IMR-90 (cell line): Measurements from ENCODE around the gene ANGPTL5. TPM values are rescaled to one million over a fixed set of nuclear protein-coding genes. Genes with fewer than 3 reads are reported as not detected.

Experiments
- ATAC-seq: fragments of 200-7000 bp; cut with Tn5 transposase; 2 replicates; pipeline ENCODE4 v1.9.1; 2020; ENCODE audit warnings: low read depth, mild to moderate bottlenecking, moderate library complexity
- BruUV-seq: library from RNA; stranded (reverse); fragments of 400-500 nt; replicated peaks from 2 replicates; lab custom pipeline; 2021; lab: Mats Ljungman, UMichigan
- CTCF ChIA-PET: fragments of 300-600 bp; formaldehyde crosslinking; extraction: SDS; loops from one replicate; lab custom pipeline; 2021; ENCODE audit warnings: antibody characterized with exemption; lab: Yijun Ruan, JAX
- POLR2A ChIA-PET: fragments of 300-600 bp; sonication (Branson Sonifier 250); formaldehyde crosslinking; loops from one replicate; lab custom pipeline; 2022; ENCODE audit warnings: antibody characterized with exemption; ENCODE audit not compliant: unreplicated experiment; lab: Charles Lee
- DNase-seq: peaks from one replicate; pipeline ENCODE4 v3.0.0; 2013
- H2AFZ ChIP-seq: replicated peaks from 2 replicates; pipeline ENCODE3; 2013; ENCODE audit warnings: low read length, mild to moderate bottlenecking; ENCODE audit not compliant: poor library complexity
- H2AK5ac ChIP-seq: 2 replicates; pipeline ENCODE4 v1.6.1; 2013; ENCODE audit warnings: low read depth, low read length, inconsistent platforms
- H2AK9ac ChIP-seq: replicated peaks from 2 replicates; pipeline ENCODE3; 2013; ENCODE audit warnings: mild to moderate bottlenecking, low read depth, low read length, moderate library complexity; ENCODE audit not compliant: poor library complexity
- H2BK120ac ChIP-seq: 2 replicates; pipeline ENCODE4 v1.6.1; 2013; ENCODE audit warnings: low read depth, low read length, inconsistent platforms
- H2BK15ac ChIP-seq: 3 replicates; pipeline ENCODE4 v1.6.1; 2013; ENCODE audit warnings: low read depth, low read length, inconsistent platforms
- H2BK20ac ChIP-seq: 2 replicates; pipeline ENCODE4 v1.6.1; 2013; ENCODE audit warnings: low read depth, mild to moderate bottlenecking, inconsistent platforms, low read length, moderate library complexity
- H2BK5ac ChIP-seq: 2 replicates; pipeline ENCODE4 v1.6.1; 2013; ENCODE audit warnings: mild to moderate bottlenecking, low read depth, low read length, inconsistent platforms; ENCODE audit not compliant: poor library complexity, severe bottlenecking
- H3K14ac ChIP-seq: replicated peaks from 2 replicates; pipeline ENCODE4 v1.6.1; 2013; ENCODE audit warnings: low read depth, low read length, inconsistent platforms
- H3K18ac ChIP-seq: 2 replicates; pipeline ENCODE4 v1.6.1; 2013; ENCODE audit warnings: low read depth, low read length, control low read depth
- H3K23ac ChIP-seq: 2 replicates; pipeline ENCODE4 v1.6.1; 2013; ENCODE audit warnings: low read depth, low read length, inconsistent platforms
- H3K27ac ChIP-seq: 2 replicates; pipeline ENCODE4 v1.5.1; 2013; ENCODE audit warnings: mild to moderate bottlenecking, control low read depth, low read length; ENCODE audit not compliant: insufficient read depth
- H3K27me3 ChIP-seq: 2 replicates; pipeline ENCODE4 v1.6.1; 2013; ENCODE audit warnings: low read length; ENCODE audit not compliant: control insufficient read depth, insufficient read depth
- H3K36me3 ChIP-seq: 2 replicates; pipeline ENCODE4 v1.6.1; 2013; ENCODE audit warnings: low read length, mixed read lengths; ENCODE audit not compliant: control insufficient read depth, insufficient read depth
- H3K4ac ChIP-seq: 2 replicates; pipeline ENCODE4 v1.6.1; 2013; ENCODE audit warnings: low read depth, low read length, inconsistent platforms
- H3K4me1 ChIP-seq: 2 replicates; pipeline ENCODE4 v1.6.1; 2013; ENCODE audit warnings: low read length, mixed read lengths; ENCODE audit not compliant: control insufficient read depth, insufficient read depth
- H3K4me2 ChIP-seq: 2 replicates; pipeline ENCODE4 v1.6.1; 2013; ENCODE audit warnings: low read depth, mild to moderate bottlenecking, control low read depth, low read length, moderate library complexity
- H3K4me3 ChIP-seq: 2 replicates; pipeline ENCODE4 v1.5.1; 2013; ENCODE audit warnings: low read depth, mild to moderate bottlenecking, control low read depth, low read length, moderate library complexity; ENCODE audit not compliant: insufficient read depth
- H3K56ac ChIP-seq: 2 replicates; pipeline ENCODE4 v1.6.1; 2013; ENCODE audit warnings: low read length, inconsistent platforms; ENCODE audit not compliant: insufficient read depth; ENCODE audit errors: extremely low read depth
- H3K79me1 ChIP-seq, 2 experiments: 2 replicates each; pipeline ENCODE4 v1.6.1; 2013; ENCODE audit warnings: low read length in 2 of 2, inconsistent platforms in 1 of 2, low read depth in 1 of 2
- H3K9ac ChIP-seq: 2 replicates; pipeline ENCODE4 v1.6.1; 2013; ENCODE audit warnings: low read depth, low read length, control low read depth
- H3K9me1 ChIP-seq: 2 replicates; pipeline ENCODE4 v1.6.1; 2013; ENCODE audit warnings: low read length, inconsistent platforms; ENCODE audit not compliant: insufficient read depth
- H3K9me3 ChIP-seq: 2 replicates; pipeline ENCODE4 v1.6.1; 2013; ENCODE audit warnings: low read length; ENCODE audit not compliant: control insufficient read depth, insufficient read depth
- H4K20me1 ChIP-seq: 2 replicates; pipeline ENCODE4 v1.6.1; 2013; ENCODE audit warnings: low read length, inconsistent platforms; ENCODE audit not compliant: insufficient read depth
- H4K5ac ChIP-seq: 2 replicates; pipeline ENCODE4 v1.6.1; 2013; ENCODE audit warnings: mild to moderate bottlenecking, low read depth, low read length, control low read depth
- H4K8ac ChIP-seq, 2 experiments: 2 replicates each; pipeline ENCODE4 v1.6.1; 2013; ENCODE audit warnings: low read depth in 2 of 2, low read length in 2 of 2, control low read depth in 1 of 2, inconsistent platforms in 1 of 2
- H4K91ac ChIP-seq: 2 replicates; pipeline ENCODE4 v1.6.1; 2013; ENCODE audit warnings: low read depth, low read length, inconsistent platforms; ENCODE audit not compliant: insufficient read depth
- CEBPB ChIP-seq: IDR thresholded peaks from 2 replicates; pipeline ENCODE4 v1.6.1; 2012; ENCODE audit warnings: low read depth, low read length, improper control_type of control experiment
- FOS ChIP-seq: fragments of 150-350 bp; IDR thresholded peaks from 2 replicates; pipeline ENCODE4 v1.6.1; 2016; ENCODE audit warnings: low read depth, low read length
- MAFK ChIP-seq: IDR thresholded peaks from 2 replicates; pipeline ENCODE4 v1.6.1; 2012; ENCODE audit warnings: low read depth, low read length, improper control_type of control experiment
- MXI1 ChIP-seq: IDR thresholded peaks from 2 replicates; pipeline ENCODE4 v1.6.1; 2012; ENCODE audit warnings: low read depth, mild to moderate bottlenecking, low read length, moderate library complexity, borderline replicate concordance
- NFE2L2 ChIP-seq: fragments of 150-350 bp; IDR thresholded peaks from 2 replicates; pipeline ENCODE4 v1.6.1; 2016; ENCODE audit warnings: low read depth, mild to moderate bottlenecking, low read length
- RFX5 ChIP-seq: IDR thresholded peaks from 2 replicates; pipeline ENCODE4 v1.8.0; 2012; ENCODE audit warnings: low read depth, mild to moderate bottlenecking, low read length, moderate library complexity
- SMC3 ChIP-seq: fragments of 150-350 bp; IDR thresholded peaks from 2 replicates; pipeline ENCODE4 v1.6.1; 2016; ENCODE audit warnings: low read depth, mild to moderate bottlenecking, antibody characterized with exemption, low read length, moderate library complexity
- WGBS, 2 experiments: methylation state at CpG; one replicate each; pipeline versions ENCODE4 v1.1.5 to v1.1.7; 2013; ENCODE audit warnings: missing lambda C conversion rate in 2 of 2; ENCODE audit not compliant: insufficient read length in 1 of 2; ENCODE audit errors: extremely low coverage in 2 of 2; 5-methylcytosine and 5-hydroxymethylcytosine counted together
- dilution Hi-C: fragments of 300-500 bp; cut with HindIII; formaldehyde crosslinking; loops from one replicate; pipeline ENCODE4 v1.14.3; 2018; ENCODE audit warnings: low sequenced_read_pairs; ENCODE audit not compliant: unreplicated experiment
- in situ Hi-C: fragments of 300-500 bp; cut with MboI; formaldehyde crosslinking; loops from 3 replicates; pipeline ENCODE4 v1.14.3; 2019; ENCODE audit warnings: low sequenced_read_pairs, inconsistent platforms, mixed read lengths
- intact Hi-C: fragments of 100-400 bp; cut with micrococcal nuclease; formaldehyde crosslinking; loops from 2 replicates; pipeline ENCODE4 v1.10.0; 2022
- polyA plus RNA-seq, 3 experiments: library from polyadenylated mRNA; depleted of rRNA; stranded (reverse); fragments of >200 nt; gene quantifications; 2 replicates each; pipeline ENCODE4 v1.2.3, GENCODE V29; 2012; ENCODE audit warnings: low replicate concordance in 1 of 3
- total RNA-seq: library from RNA; depleted of rRNA; stranded (reverse); fragments of >200 nt; gene quantifications from 2 replicates; pipeline ENCODE4 v1.2.3, GENCODE V29; 2012
- TF ChIP-seq, protein P1 (sequence below): fragments of 150-350 bp; IDR thresholded peaks from 2 replicates; pipeline ENCODE4 v1.6.1; 2017; ENCODE audit warnings: mild to moderate bottlenecking, antibody characterized with exemption, low read length, low read depth

The ANGPTL5 gene
- total and polyA plus RNA-seq, 2 of the 4 experiments (the other 2 are of a cell fraction), result not detected

DNA sequence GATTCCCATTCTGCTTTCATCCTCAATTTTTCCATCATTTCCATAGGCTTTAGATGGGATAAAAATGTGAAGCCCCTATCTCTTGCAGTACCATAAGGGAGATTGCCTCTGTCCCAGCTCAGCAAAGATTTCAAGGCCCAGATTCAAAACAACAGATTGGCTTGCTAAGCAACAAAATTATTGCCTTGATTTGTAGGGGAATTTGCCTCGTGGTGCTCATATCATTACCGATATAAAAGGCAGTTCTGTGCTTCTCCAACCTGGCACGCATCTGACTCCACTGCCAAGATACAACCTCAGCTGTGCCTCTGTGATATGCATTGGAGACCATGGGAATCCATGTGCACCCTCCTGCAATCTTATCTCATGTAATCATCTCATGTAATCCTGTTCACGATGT is 26.6 kb downstream of the ANGPTL5 start:
- H3K27me3 ChIP-seq, result no peaks in the 10 kb centered on the region
- no peaks in the 10 kb centered on the region for H3K36me3 ChIP-seq
- ChIA-PET POLR2A (no interaction called here), CTCF (interaction anchor here (1.0 to 1.6 kb wide), 2 partner anchors 10 to 29 kb away, joined by 3 to 4 read pairs; no protein-coding TSS in a partner anchor)
- H3K9me1 ChIP-seq, result no peaks in the 10 kb centered on the region
- no peak overlapping the region for H2AFZ ChIP-seq
- no peak overlapping the region for H3K23ac ChIP-seq
- no peak overlapping the region for H3K27ac ChIP-seq
- H3K79me1 ChIP-seq, result no peaks in the 10 kb centered on the region
- WGBS, 2 experiments, result 90% methylated on average over 3 of the region's 4 CpGs; no CpG with 5 or more reads in 1 of the 2 experiments
- in situ Hi-C loops, result no loop called here
- H3K4me2 ChIP-seq, result no peak overlapping the region
- no peak overlapping the region for H3K56ac ChIP-seq
- H3K9ac ChIP-seq, result no peak overlapping the region
- no peak overlapping the region for H2BK120ac ChIP-seq
- no peak overlapping the region for H4K5ac ChIP-seq
- H3K4me1 ChIP-seq, result no peaks in the 10 kb centered on the region
- TF ChIP-seq RFX5 (no peak), NFE2L2 (no peak), MAFK (no peak), MXI1 (no peak), SMC3 (no peak), CEBPB (no peak), FOS (no peak)
- TF ChIP-seq, protein P1, sequence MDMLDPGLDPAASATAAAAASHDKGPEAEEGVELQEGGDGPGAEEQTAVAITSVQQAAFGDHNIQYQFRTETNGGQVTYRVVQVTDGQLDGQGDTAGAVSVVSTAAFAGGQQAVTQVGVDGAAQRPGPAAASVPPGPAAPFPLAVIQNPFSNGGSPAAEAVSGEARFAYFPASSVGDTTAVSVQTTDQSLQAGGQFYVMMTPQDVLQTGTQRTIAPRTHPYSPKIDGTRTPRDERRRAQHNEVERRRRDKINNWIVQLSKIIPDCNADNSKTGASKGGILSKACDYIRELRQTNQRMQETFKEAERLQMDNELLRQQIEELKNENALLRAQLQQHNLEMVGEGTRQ, result no peak
- no peak overlapping the region for H3K4me3 ChIP-seq
- no TSS peak for BruUV-seq
- no peak overlapping the region for H4K91ac ChIP-seq
- H3K9me3 ChIP-seq, result no peaks in the 10 kb centered on the region
- no peak overlapping the region for H2BK20ac ChIP-seq
- no peak overlapping the region for H2AK9ac ChIP-seq
- H3K18ac ChIP-seq, result no peak overlapping the region
- ATAC-seq (no peak), DNase-seq (no peak)
- intact Hi-C loops, result no loop called here
- no peaks in the 10 kb centered on the region for H4K20me1 ChIP-seq
- no peak overlapping the region for H2AK5ac ChIP-seq
- H3K14ac ChIP-seq, result no peak overlapping the region
- no peak overlapping the region for H2BK5ac ChIP-seq
- dilution Hi-C loops, result no loop called here
- no peak overlapping the region for H4K8ac ChIP-seq
- no peak overlapping the region for H3K4ac ChIP-seq
- H2BK15ac ChIP-seq, result no peak overlapping the region
